Upper lobe of left lung (tissue), 4 donors: ENCODE data around the gene MCU.

Experiments used
- CTCF ChIP-seq, 6 experiments: fragments of 450-650 bp in 4 of 6; fragments of 200-600 bp in 2 of 6; sonication (generic) in 2 of 6; IDR thresholded peaks; one replicate each; pipeline ENCODE4 v1.5.1; 2016 to 2019; ENCODE audit warnings: antibody characterized with exemption in 6 of 6
- POLR2A ChIP-seq, 4 donors: fragments of 450-650 bp; IDR thresholded peaks; one replicate each; pipeline ENCODE4 v1.5.1; 2016 to 2017; ENCODE audit warnings: antibody characterized with exemption in 4 of 4, mild to moderate bottlenecking in 2 of 4

- TF ChIP-seq CTCF (IDR thresholded peaks at IDR 0.05) (no peak), POLR2A (IDR thresholded peaks at IDR 0.05) (no peak)
Measured at GRCh38 chr10:72665925-72666324, 26.0 kb upstream of the MCU start.
